Globus pallidus (tissue), 1 donor: ENCODE data around the gene XBP1.
A peak's percentile ranks its signal among the peaks of the same experiment; 100 is the strongest.
"Not testable (repeated sequence)": the region's sequence is repeated elsewhere in the genome, so short reads cannot be mapped to it uniquely, and the experiment has no call there.

Source experiments
- DNase-seq: peaks from one replicate; pipeline ENCODE4 v3.0.0-alpha.2; 2015; ENCODE audit warnings: low spot score

XBP1 gene

DNA sequence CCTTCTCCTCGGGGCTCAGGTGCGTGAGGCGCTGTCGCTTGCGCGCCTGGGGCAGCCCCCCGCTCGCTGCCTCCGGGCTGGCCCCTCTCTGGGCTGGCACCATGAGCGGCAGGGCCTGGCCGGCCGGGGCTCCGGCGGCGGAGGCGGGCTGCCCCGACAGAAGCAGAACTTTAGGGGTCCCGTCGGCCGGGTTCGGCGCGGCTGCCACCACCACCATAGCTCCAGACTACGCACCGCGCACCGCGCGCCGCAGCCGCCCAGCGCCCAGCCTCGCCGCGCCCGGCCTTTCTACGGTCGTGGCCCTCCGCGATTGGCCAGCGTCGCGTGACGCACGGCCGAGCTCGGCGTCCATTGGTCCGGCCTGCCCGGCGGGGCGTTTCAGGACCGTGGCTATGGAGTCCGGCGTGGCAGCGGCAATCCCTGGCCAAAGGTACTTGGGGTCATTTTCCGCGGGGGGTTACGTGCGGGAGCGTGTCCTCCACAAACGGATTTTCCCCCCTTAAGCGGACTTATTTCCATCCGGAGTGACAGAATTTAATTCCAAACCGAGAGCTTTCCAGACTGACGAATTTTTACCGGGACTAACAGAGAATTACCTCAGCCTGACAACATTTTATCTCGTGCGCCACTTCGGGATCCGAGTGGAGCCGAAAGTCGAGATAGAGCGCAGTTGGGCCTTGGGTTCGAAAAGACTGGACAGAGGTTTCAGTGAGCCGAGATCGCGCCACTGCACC lies at the start of gene XBP1:
Gene XBP1, minus strand, starts transcription at position 262 of the 734 bp plus-strand sequence.
- DNase-seq = peak; percentile 91

- DNase-seq = no peak
These were observed 46.6 kb upstream of the XBP1 start for GRCh38 chr22:28846994-28847393.

DNA sequence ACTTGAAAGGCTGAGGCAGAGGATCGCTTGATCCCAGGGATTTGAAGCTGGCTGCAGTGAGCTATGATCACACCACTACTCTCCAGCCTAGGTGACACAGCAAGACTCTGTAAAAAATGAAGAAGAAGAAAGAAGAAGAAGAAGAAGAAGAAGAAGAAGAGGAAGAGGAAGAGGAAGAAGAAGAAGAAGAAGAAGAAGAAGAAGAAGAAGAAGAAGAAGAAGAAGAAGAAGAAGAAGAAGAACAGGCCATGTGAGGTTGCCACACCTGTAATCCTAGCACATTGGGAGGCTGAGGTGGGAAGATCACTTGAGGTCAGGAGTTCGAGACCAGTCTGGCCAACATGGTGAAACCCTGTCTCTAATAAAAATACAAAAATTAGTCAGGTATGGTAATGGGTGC lies 43.9 kb upstream of the XBP1 start:
- DNase-seq = not testable (repeated sequence)

- DNase-seq = no peak
These were observed 43.3 kb upstream of the XBP1 start for GRCh38 chr22:28843633-28844032.

GRCh38 chr22:28841111-28841510 lies 40.7 kb upstream of the XBP1 start:
- DNase-seq = no peak

GRCh38 chr22:28838971-28839370 lies 38.6 kb upstream of the XBP1 start:
- no peak for DNase-seq

DNA sequence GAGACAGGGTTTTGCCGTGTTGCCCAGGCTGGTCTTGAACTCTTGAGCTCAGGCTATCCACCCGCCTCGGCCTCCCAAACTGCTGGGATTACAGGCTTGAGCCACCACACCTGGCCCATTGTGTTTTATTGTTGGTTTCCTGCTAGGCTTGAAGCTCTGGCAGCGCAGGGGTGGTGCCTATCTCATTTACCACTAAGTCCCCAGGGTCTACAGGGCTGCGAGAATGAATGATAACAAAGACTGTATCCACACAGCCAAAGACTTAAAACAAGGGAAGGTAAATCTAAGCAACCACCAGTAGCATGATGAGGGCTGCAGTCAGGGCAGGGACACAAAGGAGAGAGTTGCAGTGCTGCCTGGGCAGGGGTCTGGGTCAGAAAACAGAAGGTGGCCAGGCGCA lies 37.3 kb upstream of the XBP1 start:
- no peak for DNase-seq

GRCh38 chr22:28835630-28836189 lies 35.3 kb upstream of the XBP1 start:
- no peak for DNase-seq

DNA sequence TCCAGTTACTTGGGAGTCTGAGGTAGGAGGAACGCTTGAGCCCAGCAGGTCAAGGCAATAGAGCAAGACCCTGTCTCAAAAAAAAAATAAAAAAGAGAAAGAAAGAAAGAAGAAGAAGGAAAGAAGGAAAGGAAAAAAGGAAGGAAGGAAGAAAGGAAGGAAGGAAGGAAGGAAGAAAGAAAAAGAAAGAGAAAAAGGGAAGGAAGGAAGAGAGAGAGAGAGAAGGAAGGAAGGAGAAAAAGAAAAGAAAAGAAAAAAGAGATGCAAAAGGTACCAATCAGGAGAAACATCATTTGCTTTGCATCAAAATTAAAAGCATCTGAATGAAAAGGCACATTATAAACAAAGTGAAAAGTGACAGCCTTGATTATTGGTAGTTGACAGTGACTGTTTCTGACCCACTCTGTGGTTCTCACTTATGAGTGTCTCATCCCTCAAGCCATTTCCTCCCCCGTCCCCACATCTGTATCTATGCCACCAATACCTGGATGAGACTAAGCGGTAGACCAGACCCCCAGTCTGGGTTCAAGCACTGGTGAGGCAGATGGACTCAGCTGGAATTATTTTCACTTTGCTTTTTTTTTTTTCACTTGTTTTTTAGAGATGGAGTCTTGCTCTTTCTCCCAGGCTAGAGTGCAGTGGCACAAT lies 33.0 kb upstream of the XBP1 start:
- no peak for DNase-seq

GRCh38 chr22:28832731-28833130 lies 32.4 kb upstream of the XBP1 start:
- no peak for DNase-seq

GRCh38 chr22:28831140-28832072 lies 31.0 kb upstream of the XBP1 start:
- no peak for DNase-seq

GRCh38 chr22:28830441-28830840 lies 30.1 kb upstream of the XBP1 start:
- DNase-seq = no peak

GRCh38 chr22:28829358-28830181 lies 29.2 kb upstream of the XBP1 start:
- peak; percentile 72 for DNase-seq

DNA sequence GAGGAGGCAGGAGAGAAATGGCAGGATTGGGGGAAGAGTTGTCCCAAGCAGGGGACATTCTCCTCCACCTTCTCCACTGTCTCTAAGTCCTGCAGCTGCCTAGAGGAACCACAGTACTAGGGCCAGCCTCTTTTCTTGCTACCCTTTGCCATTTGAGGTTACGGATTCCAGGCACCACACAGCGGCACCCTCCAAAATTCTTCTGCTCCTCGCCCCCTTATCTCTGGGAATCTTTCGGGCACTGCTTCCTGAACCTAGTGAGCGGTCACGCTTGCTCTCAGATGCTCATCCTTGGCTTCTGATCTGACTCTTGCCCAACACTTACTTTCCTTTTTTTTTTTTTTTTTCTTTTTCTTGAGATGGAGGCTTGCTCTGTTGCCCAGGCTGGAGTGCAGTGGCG lies 26.6 kb upstream of the XBP1 start:
- DNase-seq = no peak

- not testable (repeated sequence) for DNase-seq
These were observed 26.1 kb upstream of the XBP1 start for GRCh38 chr22:28826430-28826829.

DNA sequence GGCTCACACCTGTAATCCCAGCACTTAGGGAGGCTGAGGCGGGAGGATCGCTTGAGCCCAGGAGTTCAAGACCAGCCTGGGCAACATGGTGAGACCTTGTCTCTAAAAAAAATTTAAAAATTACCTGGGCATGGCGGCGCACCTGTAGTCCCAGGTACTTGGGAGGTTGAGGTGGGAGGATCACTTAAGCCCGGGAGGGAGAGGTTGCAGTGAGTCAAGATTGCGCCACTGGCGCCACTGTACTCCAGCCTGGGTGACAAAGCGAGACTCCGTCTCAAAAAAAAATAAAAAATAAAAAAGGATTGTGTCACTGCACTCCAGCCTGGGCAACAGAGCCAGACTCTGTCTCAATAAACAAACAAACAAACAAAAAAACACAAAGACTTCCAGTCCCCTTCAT lies 24.1 kb upstream of the XBP1 start:
- not testable (repeated sequence) for DNase-seq

DNA sequence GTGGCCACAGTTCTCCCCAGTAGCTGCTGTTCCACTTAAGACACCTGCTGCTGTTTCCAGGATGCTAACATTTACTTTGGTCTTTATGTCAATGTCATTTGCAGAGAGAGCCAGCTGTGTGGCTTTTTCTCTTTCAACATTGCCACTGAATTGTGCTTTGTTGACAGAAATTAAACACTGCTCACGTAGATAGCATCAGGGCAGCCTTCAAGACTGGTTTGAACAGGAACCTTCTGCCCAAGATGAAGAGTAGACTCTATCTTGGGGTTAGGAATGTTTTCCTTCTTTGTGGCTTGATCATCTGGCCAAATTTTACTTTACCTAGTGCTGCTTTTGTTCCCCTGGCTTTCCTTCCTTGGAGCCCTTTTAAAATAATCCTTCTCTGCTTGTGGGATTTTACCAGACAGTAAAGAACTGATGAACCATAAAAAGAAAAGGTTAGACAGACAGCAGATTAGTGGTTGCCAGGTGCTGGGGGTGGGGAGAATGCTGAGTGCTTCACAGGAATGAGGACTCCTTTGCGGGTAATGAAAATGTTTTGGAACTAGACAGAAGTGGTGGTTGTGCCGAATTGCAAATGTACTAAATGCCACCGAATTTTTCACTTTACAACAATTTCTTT lies 22.7 kb upstream of the XBP1 start:
- DNase-seq = no peak

- DNase-seq = no peak
These were observed 21.1 kb upstream of the XBP1 start for GRCh38 chr22:28821452-28821851.

GRCh38 chr22:28820885-28821284 lies 20.5 kb upstream of the XBP1 start:
- no peak for DNase-seq

DNA sequence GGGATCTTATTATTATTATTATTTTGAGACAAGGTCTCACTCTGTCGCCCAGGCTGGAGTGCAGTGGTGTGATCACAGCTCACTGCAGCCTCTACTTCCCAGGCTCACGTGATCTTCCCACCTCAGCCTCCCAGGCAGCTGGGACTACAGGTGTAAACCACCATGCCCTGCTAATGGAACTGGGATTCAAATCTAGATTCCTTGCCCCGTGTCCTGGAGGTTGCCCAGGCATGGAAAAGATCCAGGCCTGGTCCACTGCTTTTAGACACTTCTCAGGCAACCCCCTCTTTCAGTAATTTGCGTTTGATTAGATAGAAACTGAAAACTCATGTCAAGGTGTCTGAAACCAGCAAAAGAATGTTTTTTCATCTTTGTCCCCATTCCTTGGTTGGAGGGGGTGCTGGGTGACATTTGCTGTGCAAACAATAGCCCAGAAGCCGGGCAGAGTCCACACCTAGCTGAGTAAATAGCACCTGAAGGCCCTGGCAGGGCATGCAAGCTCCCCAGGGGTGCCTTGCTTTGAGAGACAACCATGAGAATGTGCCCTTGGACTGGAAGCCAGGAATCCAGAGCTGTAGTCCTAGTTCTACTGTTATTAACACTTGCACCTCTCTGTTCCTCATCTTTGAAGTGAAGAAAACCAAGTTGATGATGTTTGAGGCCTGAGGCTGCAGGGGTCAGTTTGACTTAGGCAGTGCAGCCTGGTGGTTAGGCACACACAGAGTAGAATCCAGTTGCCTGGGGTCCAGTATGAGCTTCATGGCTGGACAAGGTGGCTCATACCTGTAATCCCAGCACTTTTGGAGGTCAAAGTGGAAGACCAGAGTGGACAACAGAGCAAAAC lies 19.1 kb upstream of the XBP1 start:
- DNase-seq = no peak
